Renal cortex interstitium (tissue), 11 donors: ENCODE measurements around the gene ADARB2. TPM values are rescaled to one million over a fixed set of nuclear protein-coding genes. Genes with fewer than 3 reads are reported as not detected.
A peak's percentile ranks its signal among the peaks of the same experiment; 100 is the strongest.
"Not testable (repeated sequence)": the region's sequence is repeated elsewhere in the genome, so short reads cannot be mapped to it uniquely, and the experiment has no call there.

Source experiments
- DNase-seq, 11 donors: peaks; one replicate each; pipeline ENCODE4 v3.0.0-alpha.2; 2013; ENCODE audit warnings: low read depth in 9 of 11, low spot score in 4 of 11; ENCODE audit errors: extremely low read depth in 1 of 11
- polyA plus RNA-seq, 3 donors: library from polyadenylated mRNA; unstranded; fragments of 120-200 nt; gene quantifications; one replicate each; pipeline ENCODE4 v1.2.1, GENCODE V29; 2013; ENCODE audit not compliant: insufficient read length in 3 of 3

The ADARB2 gene
- polyA plus RNA-seq, 3 donors = 1.1 to 2.1 (median 1.5) TPM

GRCh38 chr10:1270906-1271305, 466.4 kb downstream of the ADARB2 start:
- no peak for DNase-seq

GRCh38 chr10:1270490-1270889, 466.8 kb downstream of the ADARB2 start:
- DNase-seq = no peak

- DNase-seq = no peak
Measured at GRCh38 chr10:1268831-1269230, 468.5 kb downstream of the ADARB2 start.

- DNase-seq = no peak
Measured at GRCh38 chr10:1267568-1267967, 469.8 kb downstream of the ADARB2 start.

- no peak for DNase-seq
Measured at GRCh38 chr10:1267148-1267547, 470.2 kb downstream of the ADARB2 start.

- no peak for DNase-seq
Measured at GRCh38 chr10:1266033-1266802, 471.1 kb downstream of the ADARB2 start.

GRCh38 chr10:1264001-1264400, 473.3 kb downstream of the ADARB2 start:
- DNase-seq = no peak

- no peak for DNase-seq
Measured at GRCh38 chr10:1257274-1257673, 480.1 kb downstream of the ADARB2 start.

GRCh38 chr10:1256432-1256725, 480.9 kb downstream of the ADARB2 start:
- no peak for DNase-seq

GRCh38 chr10:1255600-1256431, 481.5 kb downstream of the ADARB2 start:
- no peak for DNase-seq

GRCh38 chr10:1255118-1255517, 482.2 kb downstream of the ADARB2 start:
- no peak for DNase-seq

GRCh38 chr10:1253523-1254353, 483.6 kb downstream of the ADARB2 start:
- DNase-seq = no peak

- no peak for DNase-seq
Measured at GRCh38 chr10:1251769-1252168, 485.6 kb downstream of the ADARB2 start.

- peak in 1 of 11 donors; percentile 41 for DNase-seq
Measured at GRCh38 chr10:1249142-1249920, 488.0 kb downstream of the ADARB2 start.

GRCh38 chr10:1248262-1248630, 489.1 kb downstream of the ADARB2 start:
- DNase-seq = not testable (repeated sequence)

- no peak for DNase-seq
Measured at GRCh38 chr10:1247598-1248261, 489.6 kb downstream of the ADARB2 start.

GRCh38 chr10:1244493-1244892, 492.8 kb downstream of the ADARB2 start:
- DNase-seq = no peak

- no peak for DNase-seq
Measured at GRCh38 chr10:1243486-1244234, 493.7 kb downstream of the ADARB2 start.
